Stimulated activated memory B cell treated with anti-CD40 and anti-IgM and Interleukin-4, amounts not matched to agents 10 μg/mL and 1 μg/mL and 100 μg/mL, for 72 hours (primary cell): ENCODE measurements around the gene TGFBR3.

Source experiments
- ATAC-seq: fragments of 150-1000 bp; cut with Tn5 transposase; 2 replicates; pipeline ENCODE4 v1.10.0; 2021
- H3K27ac Mint-ChIP-seq: one replicate; pipeline ENCODE4 v1.8.0; 2022; ENCODE audit warnings: mild to moderate bottlenecking, mixed read lengths
- H3K27me3 Mint-ChIP-seq: one replicate; pipeline ENCODE4 v1.8.0; 2022; ENCODE audit warnings: mixed read lengths
- H3K36me3 Mint-ChIP-seq: one replicate; pipeline ENCODE4 v1.8.0; 2022; ENCODE audit warnings: mixed read lengths
- H3K4me1 Mint-ChIP-seq: one replicate; pipeline ENCODE4 v1.8.0; 2022; ENCODE audit warnings: mixed read lengths
- H3K4me3 Mint-ChIP-seq: one replicate; pipeline ENCODE4 v1.8.0; 2022; ENCODE audit warnings: mild to moderate bottlenecking, moderate library complexity, mixed read lengths
- H3K9me3 Mint-ChIP-seq: one replicate; pipeline ENCODE4 v1.8.0; 2022; ENCODE audit warnings: mixed read lengths

The TGFBR3 gene

GRCh38 chr1:91807921-91808620, 77.9 kb downstream of the TGFBR3 start:
- no peak for ATAC-seq
- Mint-ChIP-seq H3K36me3 (no peaks in the 10 kb centered on the region), H3K9me3 (no peaks in the 10 kb centered on the region), H3K4me3 (no peak overlapping the region), H3K4me1 (peaks cover 14% of the 10 kb centered on the region), H3K27me3 (no peaks in the 10 kb centered on the region), H3K27ac (no peak overlapping the region)

GRCh38 chr1:91806769-91807700, 78.9 kb downstream of the TGFBR3 start:
- Mint-ChIP-seq H3K9me3 (no peaks in the 10 kb centered on the region), H3K27ac (no peak overlapping the region), H3K27me3 (no peaks in the 10 kb centered on the region), H3K4me3 (no peak overlapping the region), H3K36me3 (no peaks in the 10 kb centered on the region), H3K4me1 (peaks cover 14% of the 10 kb centered on the region)
- no peak for ATAC-seq

- Mint-ChIP-seq H3K27ac (no peak overlapping the region), H3K9me3 (no peaks in the 10 kb centered on the region), H3K27me3 (no peaks in the 10 kb centered on the region), H3K4me1 (peaks cover 14% of the 10 kb centered on the region), H3K4me3 (no peak overlapping the region), H3K36me3 (no peaks in the 10 kb centered on the region)
- ATAC-seq, result no peak
These were observed 79.7 kb downstream of the TGFBR3 start for GRCh38 chr1:91806181-91806768.

DNA sequence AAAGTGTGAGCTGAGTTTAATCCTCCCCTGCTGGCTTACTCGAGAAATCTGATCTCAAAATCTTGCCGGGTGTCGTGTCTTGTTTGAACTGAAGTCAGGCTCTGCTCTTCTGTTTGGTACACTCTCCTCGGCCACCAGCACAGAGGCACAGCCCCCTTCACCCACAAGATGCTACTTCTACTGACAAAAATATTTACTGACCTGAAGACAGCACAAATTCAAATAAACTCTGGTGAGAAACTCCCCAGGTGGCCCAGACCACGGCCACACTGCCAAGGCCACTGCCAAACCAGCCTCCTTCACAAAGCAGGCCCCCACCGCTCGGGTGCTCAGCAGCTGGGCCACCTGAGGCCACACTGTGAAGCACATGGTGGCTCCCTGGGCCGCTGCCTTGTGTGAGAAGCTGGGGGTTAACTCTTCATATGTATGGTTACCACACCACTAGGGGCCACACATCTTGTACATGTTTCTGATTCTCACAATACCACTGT, 80.6 kb downstream of the TGFBR3 start:
- Mint-ChIP-seq H3K4me1 (peaks cover 14% of the 10 kb centered on the region), H3K27me3 (no peaks in the 10 kb centered on the region), H3K4me3 (no peak overlapping the region), H3K27ac (no peak overlapping the region), H3K9me3 (no peaks in the 10 kb centered on the region), H3K36me3 (no peaks in the 10 kb centered on the region)
- ATAC-seq, result no peak

- Mint-ChIP-seq H3K4me1 (peaks cover 14% of the 10 kb centered on the region), H3K27me3 (no peaks in the 10 kb centered on the region), H3K36me3 (no peaks in the 10 kb centered on the region), H3K27ac (peak overlapping the region; percentile 76), H3K4me3 (no peak overlapping the region), H3K9me3 (no peaks in the 10 kb centered on the region)
- no peak for ATAC-seq
These were observed 81.4 kb downstream of the TGFBR3 start for GRCh38 chr1:91804546-91805023.

DNA sequence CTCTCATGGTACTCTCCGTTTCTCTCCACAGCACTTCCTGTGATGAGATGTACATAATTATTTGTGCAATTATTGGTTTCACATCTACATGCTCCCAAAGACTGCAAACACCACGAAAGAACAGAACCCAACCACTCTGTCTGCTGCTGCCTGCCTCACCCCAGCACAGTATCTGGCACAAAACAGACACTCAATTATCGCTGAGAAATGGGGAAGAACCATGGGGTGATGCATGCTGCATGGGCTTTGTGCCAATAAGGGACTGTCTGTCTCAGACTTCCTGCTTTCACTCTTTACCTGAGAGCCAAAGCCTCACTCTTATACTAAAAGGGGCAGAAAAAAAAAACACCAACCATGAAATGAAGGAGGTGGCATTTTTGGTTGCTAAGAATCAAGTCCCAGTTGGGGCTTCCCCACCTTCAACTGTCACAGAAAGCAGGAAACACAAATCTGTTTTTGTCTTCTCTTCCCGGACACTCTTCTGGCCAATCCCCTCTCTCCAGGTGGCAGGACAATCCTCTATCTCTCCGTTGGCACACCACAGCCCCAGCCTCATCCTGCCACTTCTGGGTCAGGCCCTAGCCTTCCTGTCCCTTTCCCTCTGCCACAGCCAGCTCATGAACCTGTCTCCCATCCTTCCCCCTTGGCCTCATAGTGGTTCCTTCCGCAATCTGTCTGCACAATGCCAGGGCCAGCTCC, 82.0 kb downstream of the TGFBR3 start:
- H3K27me3 Mint-ChIP-seq, result no peaks in the 10 kb centered on the region
- peak; percentile 88 for ATAC-seq
- H3K27ac Mint-ChIP-seq, result peak overlapping the region; percentile 76
- H3K36me3 Mint-ChIP-seq, result no peaks in the 10 kb centered on the region
- H3K9me3 Mint-ChIP-seq, result no peaks in the 10 kb centered on the region
- H3K4me3 Mint-ChIP-seq, result peak overlapping the region; percentile 32
- peaks cover 14% of the 10 kb centered on the region for H3K4me1 Mint-ChIP-seq

GRCh38 chr1:91803123-91803522, 82.8 kb downstream of the TGFBR3 start:
- no peak for ATAC-seq
- H3K27ac Mint-ChIP-seq, result peak overlapping the region; percentile 76
- no peaks in the 10 kb centered on the region for H3K27me3 Mint-ChIP-seq
- no peaks in the 10 kb centered on the region for H3K36me3 Mint-ChIP-seq
- H3K4me1 Mint-ChIP-seq, result peaks cover 14% of the 10 kb centered on the region
- no peaks in the 10 kb centered on the region for H3K9me3 Mint-ChIP-seq
- no peak overlapping the region for H3K4me3 Mint-ChIP-seq

GRCh38 chr1:91801496-91802115, 84.3 kb downstream of the TGFBR3 start:
- Mint-ChIP-seq H3K36me3 (no peaks in the 10 kb centered on the region), H3K27ac (no peak overlapping the region), H3K27me3 (no peaks in the 10 kb centered on the region), H3K9me3 (no peaks in the 10 kb centered on the region), H3K4me1 (peaks cover 14% of the 10 kb centered on the region), H3K4me3 (no peak overlapping the region)
- ATAC-seq, result no peak

- Mint-ChIP-seq H3K36me3 (no peaks in the 10 kb centered on the region), H3K4me1 (peaks cover 14% of the 10 kb centered on the region), H3K27ac (no peak overlapping the region), H3K9me3 (no peaks in the 10 kb centered on the region), H3K27me3 (no peaks in the 10 kb centered on the region), H3K4me3 (no peak overlapping the region)
- ATAC-seq, result no peak
These were observed 86.1 kb downstream of the TGFBR3 start for GRCh38 chr1:91799863-91800262.

DNA sequence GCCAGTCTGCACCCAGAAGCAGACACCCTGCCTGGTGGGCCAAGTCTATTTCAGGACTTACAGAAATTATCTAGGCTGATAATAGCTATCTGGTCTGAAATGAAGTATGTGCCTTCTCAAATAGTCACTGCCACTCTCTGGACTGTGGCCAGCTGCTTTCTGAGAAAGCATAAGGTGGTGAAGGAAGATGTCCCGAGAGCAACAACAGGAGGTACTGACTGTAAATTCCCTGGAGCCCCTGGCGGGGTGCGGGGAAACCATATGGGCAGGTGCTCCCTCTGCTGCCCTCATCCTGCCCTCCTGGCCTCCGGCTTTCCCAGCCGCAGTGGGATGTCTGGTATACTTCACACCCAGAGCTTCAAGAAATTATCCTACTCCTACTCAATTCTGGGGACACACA, 86.8 kb downstream of the TGFBR3 start:
- no peak for ATAC-seq
- Mint-ChIP-seq H3K27me3 (no peaks in the 10 kb centered on the region), H3K9me3 (peaks cover 2% of the 10 kb centered on the region), H3K4me3 (no peak overlapping the region), H3K4me1 (peaks cover 9% of the 10 kb centered on the region), H3K27ac (no peak overlapping the region), H3K36me3 (no peaks in the 10 kb centered on the region)

- no peak for ATAC-seq
- H3K27me3 Mint-ChIP-seq, result no peaks in the 10 kb centered on the region
- peaks cover 4% of the 10 kb centered on the region for H3K4me1 Mint-ChIP-seq
- H3K9me3 Mint-ChIP-seq, result peaks cover 2% of the 10 kb centered on the region
- no peaks in the 10 kb centered on the region for H3K36me3 Mint-ChIP-seq
- H3K4me3 Mint-ChIP-seq, result no peak overlapping the region
- H3K27ac Mint-ChIP-seq, result no peak overlapping the region
These were observed 87.2 kb downstream of the TGFBR3 start for GRCh38 chr1:91798740-91799139.

GRCh38 chr1:91798241-91798648, 87.7 kb downstream of the TGFBR3 start:
- Mint-ChIP-seq H3K4me3 (no peak overlapping the region), H3K36me3 (no peaks in the 10 kb centered on the region), H3K27me3 (no peaks in the 10 kb centered on the region), H3K27ac (no peak overlapping the region), H3K9me3 (peaks cover 2% of the 10 kb centered on the region), H3K4me1 (no peaks in the 10 kb centered on the region)
- peak; percentile 16 for ATAC-seq

DNA sequence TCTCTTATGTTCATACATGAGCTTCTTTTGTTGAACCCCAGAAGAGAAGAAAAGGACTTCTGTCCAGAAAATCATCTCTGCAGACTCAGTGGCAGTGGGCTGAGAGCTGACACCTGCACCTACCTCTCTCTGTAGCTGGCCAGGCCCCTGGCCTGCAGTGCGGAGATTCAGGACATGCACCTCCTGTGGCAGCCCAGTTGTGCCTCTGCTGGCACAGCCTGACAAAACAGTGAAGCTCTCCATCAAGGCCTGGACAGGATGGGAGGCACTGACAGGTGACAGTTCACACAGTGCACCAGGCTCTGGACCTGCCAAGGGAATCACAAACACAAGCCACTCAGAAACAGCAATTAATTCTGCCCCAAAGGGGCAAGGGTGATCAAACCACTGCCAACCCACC, 88.8 kb downstream of the TGFBR3 start:
- Mint-ChIP-seq H3K27me3 (no peaks in the 10 kb centered on the region), H3K4me1 (no peaks in the 10 kb centered on the region), H3K36me3 (no peaks in the 10 kb centered on the region), H3K4me3 (no peak overlapping the region), H3K27ac (no peak overlapping the region), H3K9me3 (peaks cover 2% of the 10 kb centered on the region)
- ATAC-seq, result no peak

GRCh38 chr1:91796390-91796654, 89.6 kb downstream of the TGFBR3 start:
- ATAC-seq, result no peak
- no peak overlapping the region for H3K27ac Mint-ChIP-seq
- H3K27me3 Mint-ChIP-seq, result no peaks in the 10 kb centered on the region
- H3K36me3 Mint-ChIP-seq, result no peaks in the 10 kb centered on the region
- no peak overlapping the region for H3K4me3 Mint-ChIP-seq
- H3K9me3 Mint-ChIP-seq, result peaks cover 2% of the 10 kb centered on the region
- no peaks in the 10 kb centered on the region for H3K4me1 Mint-ChIP-seq
